Measurements from ENCODE around the gene KCNA4.

DNA sequence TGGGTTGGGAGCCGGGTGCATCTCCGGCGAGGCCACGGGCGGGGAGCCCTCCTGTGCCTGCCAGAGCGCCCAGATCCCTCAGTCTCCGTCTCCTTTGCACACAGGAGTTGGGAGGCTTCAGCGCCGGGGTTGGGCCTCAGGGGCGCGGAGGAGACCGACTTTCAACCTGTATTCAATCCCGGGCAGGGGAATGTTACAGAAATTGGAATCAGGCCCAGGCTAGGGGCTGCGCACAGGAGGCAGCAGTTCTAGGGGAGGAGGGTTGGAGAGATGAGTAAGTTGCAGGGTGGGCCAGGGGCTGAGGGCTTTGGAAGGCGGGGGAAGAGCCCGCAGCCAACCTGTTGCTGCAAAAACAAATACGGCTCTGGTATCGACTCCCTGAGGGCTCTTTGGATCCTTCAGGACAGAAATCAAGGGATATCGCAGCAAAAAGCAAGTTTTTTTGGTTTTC, 640 bp upstream of the KCNA4 start:
- TF ChIP-seq, protein P1, sequence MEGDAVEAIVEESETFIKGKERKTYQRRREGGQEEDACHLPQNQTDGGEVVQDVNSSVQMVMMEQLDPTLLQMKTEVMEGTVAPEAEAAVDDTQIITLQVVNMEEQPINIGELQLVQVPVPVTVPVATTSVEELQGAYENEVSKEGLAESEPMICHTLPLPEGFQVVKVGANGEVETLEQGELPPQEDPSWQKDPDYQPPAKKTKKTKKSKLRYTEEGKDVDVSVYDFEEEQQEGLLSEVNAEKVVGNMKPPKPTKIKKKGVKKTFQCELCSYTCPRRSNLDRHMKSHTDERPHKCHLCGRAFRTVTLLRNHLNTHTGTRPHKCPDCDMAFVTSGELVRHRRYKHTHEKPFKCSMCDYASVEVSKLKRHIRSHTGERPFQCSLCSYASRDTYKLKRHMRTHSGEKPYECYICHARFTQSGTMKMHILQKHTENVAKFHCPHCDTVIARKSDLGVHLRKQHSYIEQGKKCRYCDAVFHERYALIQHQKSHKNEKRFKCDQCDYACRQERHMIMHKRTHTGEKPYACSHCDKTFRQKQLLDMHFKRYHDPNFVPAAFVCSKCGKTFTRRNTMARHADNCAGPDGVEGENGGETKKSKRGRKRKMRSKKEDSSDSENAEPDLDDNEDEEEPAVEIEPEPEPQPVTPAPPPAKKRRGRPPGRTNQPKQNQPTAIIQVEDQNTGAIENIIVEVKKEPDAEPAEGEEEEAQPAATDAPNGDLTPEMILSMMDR (conservative IDR thresholded peaks at IDR 0.05) = no peak
- TF ChIP-seq EZH2 (IDR thresholded peaks at IDR 0.05; ENCODE audit: low read depth) = no peak

All from PC-9 (cell line).